Stimulated activated CD8-positive, alpha-beta memory T cell treated with anti-CD3 and anti-CD28 coated beads, Interleukin-7, amount 100 ng/mL, for 1 hour (primary cell): ENCODE results near the gene PKD2L1.

ENCODE experiments used
- DNase-seq, 2 donors: peaks; one replicate each; pipeline ENCODE4 v3.0.0-alpha.2; 2020; ENCODE audit warnings: low read depth in 2 of 2

PKD2L1 gene

DNA sequence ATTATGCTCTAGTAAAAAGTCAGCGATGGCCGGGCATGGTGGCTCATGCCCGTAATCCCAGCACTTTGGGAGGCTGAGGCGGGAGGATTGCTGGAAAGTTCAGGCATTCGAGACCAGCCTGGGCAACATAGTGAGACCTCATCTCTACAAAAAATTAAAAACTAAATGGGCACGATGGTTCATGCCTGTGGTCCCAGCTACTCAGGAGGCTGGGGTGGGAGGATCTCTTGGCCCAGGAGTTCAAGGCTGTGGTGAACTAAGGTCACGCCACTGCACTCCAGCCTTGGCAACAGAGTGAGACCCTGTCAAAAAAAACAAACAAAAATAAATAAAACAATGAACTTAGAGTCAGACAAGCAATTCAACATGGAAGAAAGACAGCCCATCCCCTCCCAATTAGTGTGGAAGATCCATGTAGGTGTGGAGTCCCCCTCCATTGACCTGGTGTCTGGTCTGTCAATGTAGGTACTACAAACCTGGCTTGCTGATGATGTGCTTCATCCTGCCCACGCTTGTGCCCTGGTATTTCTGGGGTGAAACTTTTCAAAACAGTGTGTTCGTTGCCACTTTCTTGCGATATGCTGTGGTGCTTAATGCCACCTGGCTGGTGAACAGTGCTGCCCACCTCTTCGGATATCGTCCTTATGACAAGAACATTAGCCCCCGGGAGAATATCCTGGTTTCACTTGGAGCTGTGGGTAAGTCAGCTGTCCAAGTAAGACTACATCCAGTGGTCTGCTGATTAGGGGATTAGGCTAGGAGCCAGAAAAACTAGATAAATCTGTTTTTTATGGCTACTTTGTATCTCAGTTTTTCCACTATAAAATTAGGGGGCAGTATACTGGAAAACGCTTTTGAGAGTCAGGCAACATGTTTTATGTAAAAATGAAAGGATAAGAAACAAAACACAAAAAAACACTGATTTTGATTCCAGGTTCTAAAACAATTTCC is 26.3 kb upstream of the PKD2L1 start:
- no peak for DNase-seq

DNA sequence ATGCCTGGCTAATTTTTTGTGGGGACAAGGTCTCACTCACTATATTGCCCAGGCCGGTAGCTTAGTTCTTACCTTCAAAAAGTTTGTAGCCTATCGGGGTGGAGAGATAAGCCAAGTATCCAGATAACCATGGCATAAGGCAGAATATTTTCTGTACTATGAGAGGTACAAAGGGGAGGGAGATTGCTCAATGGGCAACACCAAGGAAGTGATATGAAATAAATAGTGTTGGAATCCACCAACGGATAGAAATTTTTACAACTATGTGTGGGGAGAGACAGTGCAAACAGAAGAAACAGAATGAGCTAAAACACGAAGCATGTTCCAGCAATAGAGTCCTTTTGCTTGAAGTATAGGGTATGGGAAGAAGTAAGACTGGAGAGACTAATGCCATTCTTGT is 25.1 kb upstream of the PKD2L1 start:
- DNase-seq, result no peak

DNA sequence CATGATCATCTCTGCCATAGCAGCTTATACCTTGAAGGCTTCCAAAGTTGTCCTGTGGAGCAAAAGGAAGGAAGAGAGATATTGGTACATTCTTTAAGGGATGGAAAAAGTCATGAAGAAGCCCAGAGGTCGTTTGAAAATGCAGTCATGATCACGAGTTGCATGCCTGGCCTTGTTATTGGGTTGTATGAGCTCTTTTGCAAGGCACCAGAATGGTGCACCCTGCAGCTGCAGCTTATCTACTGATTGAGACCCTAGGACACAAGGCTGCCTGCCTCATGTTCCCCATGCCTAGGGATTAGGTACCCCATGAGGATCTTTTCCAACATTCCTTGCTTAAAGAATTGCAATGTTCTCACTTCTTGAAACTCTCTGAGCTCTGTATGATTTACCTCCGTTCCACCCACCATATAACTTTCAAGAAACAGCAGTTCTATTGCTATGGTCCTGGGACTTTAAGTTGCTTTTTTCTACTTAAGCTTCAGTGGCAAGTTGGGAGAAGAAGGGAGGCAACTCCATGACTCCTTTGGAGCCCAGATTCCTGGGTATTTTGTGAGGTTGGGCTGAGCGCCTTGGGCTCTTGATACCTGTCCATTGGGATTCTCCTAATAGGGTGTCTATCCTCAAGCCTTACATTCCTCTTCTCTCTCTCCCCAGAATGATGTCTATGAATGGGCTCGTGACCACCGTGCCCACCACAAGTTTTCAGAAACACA is 23.9 kb upstream of the PKD2L1 start:
- DNase-seq, result no peak

DNA sequence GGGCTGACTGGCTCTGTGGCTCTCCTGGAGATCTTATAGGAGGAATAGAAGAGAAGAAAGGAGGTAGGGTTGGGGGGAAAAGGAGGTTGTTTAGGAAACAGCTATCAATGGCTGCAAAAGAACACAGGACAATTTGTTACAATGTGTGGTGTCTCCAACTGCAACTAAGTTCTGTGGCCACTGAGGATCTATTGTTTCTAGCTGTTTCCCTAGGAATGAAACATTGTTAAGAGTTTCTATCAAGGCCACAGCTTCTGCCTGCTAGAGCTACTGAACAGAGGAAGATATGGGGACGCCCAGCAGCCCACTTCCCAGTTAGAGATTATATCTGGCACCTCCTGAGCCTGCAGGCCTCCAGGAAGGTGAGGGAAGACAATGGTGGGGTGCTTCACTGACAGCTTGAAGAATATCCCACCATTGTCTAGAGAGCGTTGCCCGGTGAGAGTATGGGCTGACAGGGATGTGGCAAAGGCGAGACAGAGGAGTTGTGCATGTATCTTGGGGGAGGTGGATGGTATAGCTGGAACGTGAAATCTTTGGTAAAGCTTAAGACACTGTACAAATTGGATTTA is 21.0 kb upstream of the PKD2L1 start:
- DNase-seq, result no peak

DNA sequence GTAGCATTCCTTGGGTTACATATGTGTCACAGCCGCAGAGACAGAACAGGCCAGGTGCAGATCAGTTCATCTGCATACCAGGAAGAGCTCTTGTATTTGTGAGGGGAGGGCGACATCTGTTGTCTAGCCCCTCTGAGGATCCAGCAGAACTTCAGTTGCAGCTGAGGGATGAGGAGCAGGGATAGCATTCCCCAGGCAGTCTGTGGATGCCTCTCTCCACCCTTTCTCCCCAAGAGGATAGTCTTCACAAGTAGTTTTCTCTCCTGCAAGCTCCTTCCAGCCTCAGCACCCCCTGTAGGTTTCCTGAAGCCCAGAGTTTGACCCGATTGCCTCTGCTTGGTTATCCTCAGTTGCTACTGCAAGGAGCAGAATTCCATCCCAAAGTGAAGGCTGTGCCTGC is 19.6 kb upstream of the PKD2L1 start:
- DNase-seq, result no peak

DNA sequence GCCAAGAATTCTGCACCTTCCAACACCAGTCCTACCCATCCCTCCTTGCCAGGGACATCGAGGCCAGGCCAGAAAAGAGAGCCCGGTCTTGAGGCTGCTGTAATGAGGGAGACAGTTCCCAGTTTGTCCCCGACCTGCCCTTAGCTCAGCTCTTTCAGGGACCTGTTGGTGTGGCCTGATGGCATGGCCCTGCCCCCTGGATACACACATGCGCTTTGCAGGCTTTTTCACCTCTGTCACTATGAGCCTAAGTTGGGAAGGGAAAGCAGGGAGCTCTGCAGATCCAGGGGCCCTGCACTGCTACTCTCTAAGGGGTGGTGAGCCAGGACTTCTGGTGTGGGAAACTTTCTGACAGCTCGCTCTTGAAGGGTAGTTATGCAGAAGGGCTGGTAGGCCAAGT is 19.1 kb upstream of the PKD2L1 start:
- DNase-seq, result no peak

DNA sequence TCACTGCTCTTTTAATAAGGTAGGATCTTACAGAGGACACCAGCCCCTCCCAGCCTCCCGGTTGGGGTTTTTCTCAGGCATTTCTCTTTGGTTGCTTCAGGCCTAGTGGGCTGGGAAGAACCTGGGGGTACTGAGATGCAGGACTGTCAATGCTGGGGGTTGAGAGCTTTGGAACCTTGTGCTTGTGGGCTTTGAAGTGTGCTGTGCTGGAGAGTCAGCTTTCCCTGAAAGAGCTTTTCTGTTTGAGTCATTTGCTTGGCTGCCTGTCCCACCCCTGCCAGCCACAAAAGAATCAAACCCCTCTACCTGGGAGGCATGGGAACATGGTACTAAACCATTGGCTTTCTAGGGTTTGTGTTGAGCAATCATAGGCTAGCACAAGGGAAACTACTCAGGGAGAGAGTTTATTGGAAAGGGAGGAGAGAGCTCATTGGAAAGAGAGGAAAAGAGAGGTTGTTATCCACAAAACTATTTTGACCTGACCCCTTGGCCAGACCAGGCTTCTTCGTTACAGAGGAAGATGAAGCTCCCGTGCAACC is 18.4 kb upstream of the PKD2L1 start:
- no peak for DNase-seq

DNA sequence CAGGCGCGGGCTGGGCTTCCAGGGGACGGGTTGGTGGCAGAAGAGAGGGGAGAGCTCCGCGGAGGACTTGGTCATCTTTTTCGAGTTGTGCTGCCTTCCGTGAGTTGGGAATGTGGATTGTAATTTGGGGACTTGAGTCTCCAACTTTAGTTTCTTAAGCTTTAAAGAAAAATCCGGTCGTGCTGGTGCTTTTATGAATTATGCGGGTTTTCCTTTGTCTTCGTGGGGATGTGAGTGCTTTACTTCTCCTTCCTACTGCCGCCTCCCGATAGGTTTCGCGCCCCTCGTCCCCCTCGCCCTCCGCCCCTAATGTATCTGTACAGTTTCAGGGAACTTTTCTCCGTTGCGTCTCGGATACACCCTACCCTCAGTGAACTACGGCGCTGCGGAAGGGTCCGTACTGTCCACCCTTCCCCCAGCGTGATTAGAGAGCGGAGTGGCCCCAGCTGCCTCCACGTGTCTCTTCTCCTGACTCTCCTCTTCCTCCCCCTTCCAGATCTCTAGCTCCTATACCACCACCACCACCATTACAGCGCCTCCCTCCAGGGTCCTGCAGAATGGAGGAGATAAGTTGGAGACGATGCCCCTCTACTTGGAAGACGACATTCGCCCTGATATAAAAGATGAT is 17.7 kb upstream of the PKD2L1 start:
- no peak for DNase-seq

DNA sequence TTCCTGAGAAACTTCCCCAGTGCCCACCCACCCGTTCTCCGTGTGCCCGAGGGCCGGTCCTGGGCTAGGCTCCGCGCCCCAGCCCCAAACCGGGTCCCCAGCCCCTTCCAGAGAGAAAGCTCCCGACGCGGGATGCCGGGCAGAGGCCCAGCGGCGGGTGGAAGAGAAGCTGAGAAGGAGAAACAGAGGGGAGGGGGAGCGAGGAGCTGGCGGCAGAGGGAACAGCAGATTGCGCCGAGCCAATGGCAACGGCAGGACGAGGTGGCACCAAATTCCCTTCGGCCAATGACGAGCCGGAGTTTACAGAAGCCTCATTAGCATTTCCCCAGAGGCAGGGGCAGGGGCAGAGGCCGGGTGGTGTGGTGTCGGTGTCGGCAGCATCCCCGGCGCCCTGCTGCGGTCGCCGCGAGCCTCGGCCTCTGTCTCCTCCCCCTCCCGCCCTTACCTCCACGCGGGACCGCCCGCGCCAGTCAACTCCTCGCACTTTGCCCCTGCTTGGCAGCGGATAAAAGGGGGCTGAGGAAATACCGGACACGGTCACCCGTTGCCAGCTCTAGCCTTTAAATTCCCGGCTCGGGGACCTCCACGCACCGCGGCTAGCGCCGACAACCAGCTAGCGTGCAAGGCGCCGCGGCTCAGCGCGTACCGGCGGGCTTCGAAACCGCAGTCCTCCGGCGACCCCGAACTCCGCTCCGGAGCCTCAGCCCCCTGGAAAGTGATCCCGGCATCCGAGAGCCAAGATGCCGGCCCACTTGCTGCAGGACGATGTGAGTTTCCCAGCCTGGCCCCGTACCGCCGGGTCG is 16.9 kb upstream of the PKD2L1 start, which contains the start of gene SCD:
SCD (plus strand) TSS at position 469 of the 803 bp plus-strand sequence; CDS start at position 741, 272 bp downstream.
- peak; percentile 45 to 52 for DNase-seq

DNA sequence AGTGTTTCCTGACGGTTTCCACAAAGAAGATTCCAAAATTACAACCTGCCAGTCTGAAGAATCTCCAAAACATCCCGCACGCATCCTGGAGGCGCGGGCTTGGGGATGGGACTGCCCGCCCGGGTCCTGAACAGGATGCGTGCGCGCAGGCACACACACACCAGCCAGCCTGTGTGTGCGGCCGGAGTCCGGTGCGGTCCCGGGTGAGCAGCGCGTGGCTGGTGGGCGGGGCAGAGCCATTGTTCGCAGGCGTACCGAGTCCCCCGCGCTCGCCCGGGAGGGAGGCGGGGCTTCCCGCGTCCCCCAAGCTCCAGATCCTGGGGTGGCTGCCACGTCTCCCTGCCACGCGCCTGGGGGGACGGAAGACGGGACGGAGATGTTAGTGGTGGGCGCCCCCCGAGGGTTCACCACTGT is 16.3 kb upstream of the PKD2L1 start:
- DNase-seq, result no peak

DNA sequence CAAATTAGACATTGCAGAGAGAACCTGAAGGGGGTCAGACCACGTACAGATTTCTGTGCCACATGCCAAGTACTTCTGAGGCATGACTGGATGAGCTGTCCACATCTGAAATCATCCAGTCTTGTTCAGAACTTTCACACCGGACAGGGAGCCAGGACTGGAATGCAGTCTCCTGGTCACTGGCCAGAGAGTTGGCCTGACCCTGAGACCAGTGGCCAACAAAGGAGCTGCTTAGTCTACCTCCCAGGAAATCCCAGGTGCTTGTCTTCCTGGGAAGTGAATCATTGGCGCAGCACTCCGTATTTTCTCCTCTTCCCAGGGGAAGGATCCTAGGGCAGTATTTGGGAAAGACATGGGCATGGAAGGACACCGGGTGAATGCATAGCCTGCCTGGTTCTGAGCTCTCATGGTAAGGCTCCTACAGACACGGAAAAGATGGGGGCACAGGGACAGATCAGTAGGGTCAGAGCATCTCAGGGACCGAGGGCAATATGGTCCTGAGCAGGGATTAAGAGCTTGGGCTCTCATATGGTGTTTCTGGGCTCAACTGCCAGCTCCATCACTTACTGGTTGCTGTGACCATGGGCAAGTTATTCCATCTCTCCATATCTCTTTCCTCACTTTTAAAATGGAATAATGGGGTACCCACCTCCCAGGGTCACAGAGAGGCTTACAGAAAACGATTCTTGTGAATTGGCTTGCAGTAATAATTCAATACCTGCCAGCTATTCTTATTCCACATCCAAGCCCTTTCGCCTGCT is 15.7 kb upstream of the PKD2L1 start:
- DNase-seq, result no peak

DNA sequence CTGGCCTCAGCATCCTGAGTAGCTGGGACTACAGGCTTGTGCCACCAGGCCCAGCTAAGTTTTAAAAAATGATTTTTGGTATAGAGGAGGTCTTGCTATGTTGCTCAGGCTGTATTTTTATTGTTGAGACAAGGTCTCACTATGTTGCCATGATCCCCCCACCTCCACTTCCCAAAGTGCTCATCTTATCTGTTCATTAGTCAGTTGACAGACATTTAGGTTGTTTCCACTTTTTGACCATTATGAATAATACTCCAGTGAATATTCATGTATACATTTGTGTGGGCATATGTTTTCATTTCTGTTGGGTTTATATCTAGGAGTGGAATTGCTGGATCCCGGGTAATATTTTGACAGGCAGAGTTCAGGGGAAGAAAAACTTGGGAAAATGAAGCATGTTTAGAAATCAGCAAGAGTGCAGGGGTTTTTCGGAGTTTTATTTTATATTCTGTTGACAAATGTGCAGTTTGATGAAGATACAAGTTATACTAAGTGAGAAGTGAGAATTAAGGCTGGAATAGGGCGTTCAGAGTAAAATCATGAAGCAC is 14.3 kb upstream of the PKD2L1 start:
- no peak for DNase-seq

DNA sequence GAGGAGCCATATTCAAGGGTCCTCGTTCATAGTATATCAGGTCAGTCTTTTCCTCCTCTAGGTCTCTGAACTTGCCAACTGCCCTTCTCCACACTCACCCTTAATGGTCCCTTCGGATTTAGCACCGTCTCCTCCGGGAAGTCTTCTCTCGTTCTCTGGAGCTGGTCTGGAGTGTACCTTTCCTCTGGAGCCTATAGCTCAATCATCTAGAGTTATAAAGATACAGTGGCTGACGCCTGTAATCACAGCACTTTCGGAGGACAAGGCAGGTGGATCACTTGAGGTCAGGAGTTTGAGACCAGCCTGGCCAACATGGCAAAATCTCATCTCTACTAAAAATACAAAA is 12.6 kb upstream of the PKD2L1 start:
- DNase-seq, result no peak

DNA sequence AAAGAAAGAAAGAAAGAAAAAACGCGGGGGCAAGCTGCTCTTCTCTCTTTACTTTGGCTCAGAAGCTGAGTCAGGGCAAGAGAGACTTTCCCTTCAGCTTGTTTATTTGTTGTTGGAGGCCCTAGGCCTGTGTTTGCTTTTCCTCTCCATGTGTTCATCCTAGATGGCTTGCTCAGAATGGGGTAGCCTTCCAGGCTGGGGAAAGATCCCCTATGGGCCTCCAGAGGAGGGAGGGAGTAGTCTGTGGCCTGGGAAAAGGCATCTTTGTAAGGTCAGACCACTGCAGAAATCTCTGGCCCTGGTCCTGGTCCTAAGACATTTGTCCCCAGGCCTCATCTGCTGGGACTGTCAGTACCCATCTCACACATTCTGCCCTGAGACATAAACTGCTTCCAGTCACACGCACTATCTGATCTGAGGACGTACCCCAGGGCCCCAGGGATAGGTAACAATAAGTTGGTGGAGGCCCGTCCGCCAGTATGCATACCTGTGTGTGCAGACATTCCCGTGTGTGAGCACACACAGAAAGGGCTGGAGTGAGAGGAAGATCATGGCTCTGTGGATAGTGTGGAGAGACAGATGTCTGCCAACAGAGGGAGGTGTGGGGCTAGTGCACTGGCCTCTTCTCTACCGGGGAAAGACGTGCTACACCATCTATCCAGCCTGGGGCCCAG is 12.1 kb upstream of the PKD2L1 start:
- no peak for DNase-seq

DNA sequence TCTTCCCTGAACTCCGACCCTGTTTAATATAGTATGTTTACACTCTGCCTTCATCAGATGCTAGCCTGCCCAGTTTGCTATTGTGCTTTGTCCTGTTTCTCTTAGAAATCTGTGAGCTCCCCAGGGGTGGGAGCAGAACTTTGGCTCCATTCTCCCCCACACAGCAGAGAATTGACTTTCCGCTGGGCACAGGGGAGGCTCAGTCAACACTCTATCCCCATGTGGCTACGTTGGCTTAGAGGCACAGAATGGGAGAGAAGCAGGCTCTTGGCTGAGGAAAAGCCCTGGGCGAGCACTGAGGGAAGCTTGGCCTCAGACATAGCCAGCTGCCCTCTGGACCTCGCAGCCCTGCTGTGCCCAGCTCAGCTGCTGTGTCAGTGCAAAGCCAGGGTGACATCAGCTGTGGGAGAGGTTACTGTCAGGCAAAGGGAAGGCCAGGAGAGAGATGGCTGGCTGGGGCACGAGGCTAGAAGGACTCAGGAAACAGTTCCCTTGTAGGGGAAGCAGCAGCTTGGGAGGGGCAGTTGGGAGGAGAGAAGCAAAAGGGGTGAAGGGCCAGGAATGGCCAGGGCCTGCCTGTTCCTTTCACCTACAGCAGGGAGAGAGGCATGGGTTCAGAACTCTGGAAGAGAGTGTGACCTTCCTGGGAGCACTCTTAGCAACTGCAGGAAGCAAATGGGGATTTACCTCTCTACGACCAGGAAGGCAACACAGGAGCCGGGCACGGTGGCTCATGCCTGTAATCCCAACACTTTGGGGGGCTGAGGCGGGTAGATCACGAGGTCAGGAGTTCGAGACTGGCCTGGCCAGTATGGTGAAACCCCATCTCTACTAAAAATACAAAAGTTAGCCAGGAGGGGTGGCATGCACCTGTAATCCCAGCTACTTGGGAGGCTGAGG is 11.2 kb upstream of the PKD2L1 start:
- DNase-seq, result no peak

DNA sequence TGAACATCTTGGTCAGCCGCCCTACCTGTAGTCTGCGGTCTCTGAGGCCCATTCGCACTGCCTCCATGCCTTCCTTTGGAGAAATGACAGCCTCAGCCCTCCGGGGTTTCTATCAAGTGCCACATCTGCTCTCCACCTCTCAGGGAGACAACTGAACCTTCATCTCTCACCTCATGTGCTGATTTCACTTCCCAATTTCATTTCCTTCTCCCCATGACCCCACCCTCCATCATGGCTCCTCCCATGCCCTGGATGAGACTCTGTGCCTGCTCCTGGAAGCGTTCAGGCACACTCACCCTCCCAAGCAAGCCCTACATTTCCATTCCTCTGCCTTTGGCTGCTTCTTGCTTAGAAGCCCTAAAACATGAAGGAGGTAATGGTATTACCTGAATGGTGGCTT is 9.2 kb upstream of the PKD2L1 start:
- no peak for DNase-seq

DNA sequence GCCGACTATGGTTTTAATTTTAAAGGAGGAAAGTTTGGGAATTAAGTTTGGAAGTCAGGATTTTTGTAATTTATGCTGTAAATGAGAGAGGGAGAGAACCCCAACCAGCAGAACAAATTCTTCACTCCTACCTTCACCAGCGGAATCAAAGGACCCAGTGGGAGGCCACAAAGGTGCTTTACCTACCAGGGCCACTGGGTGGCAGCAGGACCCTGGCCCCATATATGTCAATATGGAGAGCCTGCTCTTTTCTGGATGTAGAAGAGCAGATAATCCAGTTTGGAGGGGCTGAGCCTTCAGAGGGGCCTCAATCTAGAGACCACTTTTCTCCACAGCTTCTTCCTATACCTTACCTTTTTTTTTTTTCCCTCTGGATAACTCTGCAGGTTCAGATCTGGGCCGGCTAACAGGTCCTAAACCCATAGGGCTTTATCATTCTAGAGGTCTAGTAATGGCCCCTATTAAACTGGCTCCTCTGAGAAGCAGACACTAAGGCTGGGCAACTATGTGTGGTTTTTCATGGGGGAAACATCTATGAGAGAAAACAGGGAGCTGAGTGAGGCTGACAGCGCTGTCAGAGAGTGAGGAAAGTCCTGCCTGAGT is 8.5 kb upstream of the PKD2L1 start:
- peak; percentile 65 to 66 for DNase-seq

DNA sequence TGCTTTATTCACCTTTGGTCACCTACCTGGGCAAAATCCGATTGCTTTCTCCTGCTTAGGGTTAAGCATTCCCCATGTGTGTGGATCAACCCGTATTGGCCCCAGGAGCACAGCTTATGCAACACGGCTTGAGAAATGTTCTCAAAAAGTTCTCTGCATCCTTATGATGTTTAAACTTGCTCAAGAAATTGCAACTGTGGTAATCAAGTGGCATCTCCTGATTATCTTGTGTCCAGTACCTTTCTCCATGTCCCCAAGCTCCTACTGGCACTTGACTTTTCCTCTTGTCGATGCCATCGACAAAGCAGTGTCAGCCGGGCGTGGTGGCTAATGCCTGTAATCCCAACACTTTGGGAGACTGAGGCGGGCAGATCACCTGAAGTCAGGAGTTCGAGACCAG is 4.7 kb upstream of the PKD2L1 start:
- DNase-seq, result no peak
